Measurements from ENCODE around the gene CAVIN2. TPM values are rescaled to one million over a fixed set of nuclear protein-coding genes. Genes with fewer than 3 reads are reported as not detected.

Gene CAVIN2
- polyA plus RNA-seq, 1 of the 3 experiments (the other 2 are of a cell fraction) = 1.5 TPM

DNA sequence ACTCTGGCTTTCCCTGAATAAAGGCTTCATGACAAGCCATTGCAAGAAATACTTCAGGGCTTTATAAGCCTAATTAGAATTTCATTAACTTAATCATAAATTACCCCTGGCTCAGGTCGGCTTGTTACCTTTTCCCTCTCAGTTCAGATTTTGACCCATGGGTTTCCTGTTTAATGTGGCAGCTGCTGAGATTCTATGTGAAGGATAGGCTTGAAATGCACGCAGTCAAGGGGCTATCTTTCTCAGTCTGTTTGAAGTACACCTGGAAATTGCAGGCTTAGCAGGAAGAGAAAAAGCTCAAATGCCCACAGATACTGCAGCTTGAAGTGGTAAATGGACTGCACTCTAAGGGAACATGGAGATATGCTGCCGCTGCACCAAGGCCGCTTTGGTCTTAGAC is 49.4 kb downstream of the CAVIN2 start:
- no peaks in the 10 kb centered on the region for H3K79me2 ChIP-seq (ENCODE audit: insufficient read depth)
- H3F3A ChIP-seq (replicated peaks; ENCODE audit: insufficient read depth) = no peaks in the 10 kb centered on the region
- no peaks in the 10 kb centered on the region; the same call in 1 of the 2 replicates for H3K9me3 ChIP-seq
- DNase-seq = no peak
- H3K36me3 ChIP-seq (replicated peaks in 1 of 2; ENCODE audit: control insufficient read depth in 1 of 2, insufficient read depth in 2 of 2, low read length in 1 of 2) = no peaks in the 10 kb centered on the region
- POLR2A ChIA-PET = no interaction called here
- peaks cover 0 to 6% of the 10 kb centered on the region in 2 experiments; a peak in 2 of 4 replicates for H3K4me1 ChIP-seq (ENCODE audit: control insufficient read depth in 1 of 2, insufficient read depth in 2 of 2, low read depth in 1 of 2, low read length in 1 of 2)
- H4K20me1 ChIP-seq (ENCODE audit: insufficient read depth) = no peaks in the 10 kb centered on the region
- H3K4me2 ChIP-seq = no peak overlapping the region
- H3K9ac ChIP-seq = no peak overlapping the region
- WGBS (ENCODE audit: low lambda C conversion rate) = 70% methylated on average over 4 of the region's 4 CpGs
- no peaks in the 10 kb centered on the region for H3K9me2 ChIP-seq
- TF ChIP-seq FOXJ3 (CRISPR knock-in tag; IDR thresholded peaks at IDR 0.05) (no peak), NFIC (IDR thresholded peaks at IDR 0.05; ENCODE audit: borderline replicate concordance) (no peak), EZH2phosphoT487 (IDR thresholded peaks at IDR 0.05; ENCODE audit: borderline replicate concordance, low read depth) (no peak)
- TF ChIP-seq, protein P1, sequence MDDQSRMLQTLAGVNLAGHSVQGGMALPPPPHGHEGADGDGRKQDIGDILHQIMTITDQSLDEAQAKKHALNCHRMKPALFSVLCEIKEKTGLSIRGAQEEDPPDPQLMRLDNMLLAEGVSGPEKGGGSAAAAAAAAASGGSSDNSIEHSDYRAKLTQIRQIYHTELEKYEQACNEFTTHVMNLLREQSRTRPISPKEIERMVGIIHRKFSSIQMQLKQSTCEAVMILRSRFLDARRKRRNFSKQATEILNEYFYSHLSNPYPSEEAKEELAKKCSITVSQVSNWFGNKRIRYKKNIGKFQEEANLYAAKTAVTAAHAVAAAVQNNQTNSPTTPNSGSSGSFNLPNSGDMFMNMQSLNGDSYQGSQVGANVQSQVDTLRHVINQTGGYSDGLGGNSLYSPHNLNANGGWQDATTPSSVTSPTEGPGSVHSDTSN (IDR thresholded peaks at IDR 0.05) = no peak
- CTCF ChIA-PET = no interaction called here
- no peak overlapping the region for H2AFZ ChIP-seq (ENCODE audit: low read depth)
- no peak overlapping the region for H3K27ac ChIP-seq (ENCODE audit: low read depth in 2 of 2, low read length in 1 of 2)
- no peaks in the 10 kb centered on the region for H3K27me3 ChIP-seq (ENCODE audit: insufficient read depth)
- no peak overlapping the region for H3K4me3 ChIP-seq (ENCODE audit: low read depth in 2 of 2, low read length in 1 of 2)

DNA sequence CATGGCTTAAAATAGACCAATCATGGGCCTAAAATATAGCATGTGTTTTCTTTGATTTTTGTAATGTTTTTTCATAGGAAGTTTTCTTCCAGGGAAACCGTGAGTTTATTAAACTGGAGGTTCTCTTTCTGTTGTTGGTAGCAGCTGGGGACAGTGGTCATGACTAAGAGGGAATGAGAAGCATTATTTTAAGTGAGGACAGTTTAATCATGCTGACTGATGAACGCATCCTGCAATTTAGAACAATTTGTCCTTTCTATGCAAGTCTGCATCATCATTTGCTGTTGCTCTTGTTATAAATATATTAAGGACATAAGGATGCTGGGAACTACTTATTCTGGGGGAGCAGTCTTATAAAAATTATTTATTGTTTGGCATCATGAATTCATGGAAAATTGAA is 51.2 kb downstream of the CAVIN2 start:
- H3K4me3 ChIP-seq (ENCODE audit: low read depth in 2 of 2, low read length in 1 of 2) = no peak overlapping the region
- no peaks in the 10 kb centered on the region for H3K27me3 ChIP-seq (ENCODE audit: insufficient read depth)
- no peaks in the 10 kb centered on the region for H3F3A ChIP-seq (replicated peaks; ENCODE audit: insufficient read depth)
- peaks cover 0 to 6% of the 10 kb centered on the region in 2 experiments; a peak in 2 of 4 replicates for H3K4me1 ChIP-seq (ENCODE audit: control insufficient read depth in 1 of 2, insufficient read depth in 2 of 2, low read depth in 1 of 2, low read length in 1 of 2)
- TF ChIP-seq NFIC (IDR thresholded peaks at IDR 0.05; ENCODE audit: borderline replicate concordance) (no peak), TAF1 (IDR thresholded peaks at IDR 0.05; ENCODE audit: borderline replicate concordance, low read depth, low read length) (no peak), SIN3A (IDR thresholded peaks at IDR 0.05; ENCODE audit: borderline replicate concordance, low read depth, low read length) (no peak), FOXM1 (IDR thresholded peaks at IDR 0.05; ENCODE audit: low read depth) (no peak), GABPA (IDR thresholded peaks at IDR 0.05; ENCODE audit: low read depth) (no peak), ELF1 (IDR thresholded peaks at IDR 0.05) (no peak)
- H2AFZ ChIP-seq (ENCODE audit: low read depth) = no peak overlapping the region
- POLR2A ChIA-PET = no interaction called here
- no peak overlapping the region for H3K4me2 ChIP-seq
- no peaks in the 10 kb centered on the region for H3K36me3 ChIP-seq (replicated peaks in 1 of 2; ENCODE audit: control insufficient read depth in 1 of 2, insufficient read depth in 2 of 2, low read length in 1 of 2)
- WGBS (ENCODE audit: low lambda C conversion rate) = 78% methylated on average over 2 of the region's 2 CpGs
- no peaks in the 10 kb centered on the region; the same call in 1 of the 2 replicates for H3K9me3 ChIP-seq
- no peak overlapping the region for H3K9ac ChIP-seq
- no peaks in the 10 kb centered on the region for H3K9me2 ChIP-seq
- CTCF ChIA-PET = interaction anchor here (1.1 to 1.4 kb wide), 3 partner anchors 17 to 367 kb away, joined by 3 to 5 read pairs (median 3); no protein-coding TSS in a partner anchor
- H3K79me2 ChIP-seq (ENCODE audit: insufficient read depth) = no peaks in the 10 kb centered on the region
- no peaks in the 10 kb centered on the region for H4K20me1 ChIP-seq (ENCODE audit: insufficient read depth)
- no peak for DNase-seq
- H3K27ac ChIP-seq (ENCODE audit: low read depth in 2 of 2, low read length in 1 of 2) = no peak overlapping the region

DNA sequence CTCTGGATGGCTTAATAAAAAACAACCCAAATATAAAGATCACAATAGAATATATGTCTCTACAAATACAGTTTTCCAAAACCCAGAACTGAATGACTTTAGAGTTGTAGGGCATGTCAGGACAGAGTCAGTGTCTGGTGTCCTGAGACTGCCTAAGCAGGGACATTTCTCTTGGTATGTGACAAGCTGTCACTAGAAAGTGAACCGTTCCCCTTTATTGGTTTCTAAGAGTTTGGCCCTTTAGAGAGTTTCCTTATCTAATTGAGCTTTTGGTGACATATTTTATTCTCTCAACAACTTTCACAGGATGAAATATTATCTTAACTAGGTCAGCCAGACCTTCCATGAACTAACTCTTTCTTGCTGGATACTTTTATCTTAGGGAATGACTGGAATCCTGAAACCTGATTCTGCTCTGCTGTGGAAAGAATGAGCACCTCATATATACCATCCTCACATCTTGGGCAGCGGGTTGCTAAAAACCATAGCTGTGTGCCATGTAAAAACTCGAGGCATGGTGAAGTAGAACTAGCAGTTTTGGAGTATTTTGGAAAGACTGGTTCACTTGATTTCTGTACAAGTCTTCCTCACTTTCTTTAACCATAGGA is 54.8 kb downstream of the CAVIN2 start:
- Histone ChIP-seq H3K27ac (ENCODE audit: low read depth in 2 of 2, low read length in 1 of 2) (no peak overlapping the region), H3F3A (replicated peaks; ENCODE audit: insufficient read depth) (no peaks in the 10 kb centered on the region), H3K4me3 (ENCODE audit: low read depth in 2 of 2, low read length in 1 of 2) (no peak overlapping the region), H3K4me2 (no peak overlapping the region), H3K9me3 (no peaks in the 10 kb centered on the region), H3K36me3 (replicated peaks in 1 of 2; ENCODE audit: control insufficient read depth in 1 of 2, insufficient read depth in 2 of 2, low read length in 1 of 2) (no peaks in the 10 kb centered on the region), H3K9me2 (no peaks in the 10 kb centered on the region), H4K20me1 (ENCODE audit: insufficient read depth) (no peaks in the 10 kb centered on the region), H3K79me2 (ENCODE audit: insufficient read depth) (no peaks in the 10 kb centered on the region), H3K9ac (no peak overlapping the region), H3K4me1 (ENCODE audit: control insufficient read depth in 1 of 2, insufficient read depth in 2 of 2, low read depth in 1 of 2, low read length in 1 of 2) (no peaks in the 10 kb centered on the region; a peak in 1 of 4 replicates), H2AFZ (ENCODE audit: low read depth) (no peak overlapping the region), H3K27me3 (ENCODE audit: insufficient read depth) (no peaks in the 10 kb centered on the region)
- TF ChIP-seq RFX5 (IDR thresholded peaks at IDR 0.05; ENCODE audit: low read length) (no peak), EP300 (IDR thresholded peaks at IDR 0.05; ENCODE audit: borderline replicate concordance in 1 of 2, low read depth in 1 of 2, low read length in 1 of 2) (no peak), ELF1 (IDR thresholded peaks at IDR 0.05) (no peak), GABPA (IDR thresholded peaks at IDR 0.05; ENCODE audit: low read depth) (no peak), SIN3A (IDR thresholded peaks at IDR 0.05; ENCODE audit: borderline replicate concordance, low read depth, low read length) (no peak)
- DNase-seq = no peak
- WGBS (ENCODE audit: low lambda C conversion rate) = 62% methylated on average over 3 of the region's 3 CpGs
- ChIA-PET POLR2A (no interaction called here), CTCF (interaction anchor here (1.2 kb wide), 1 partner anchor 370 kb away, joined by 3 read pairs; no protein-coding TSS in a partner anchor)

All from SK-N-SH (cell line).